Activated CD4-positive, alpha-beta T cell treated with anti-CD3 and anti-CD28 coated beads, Interleukin-2, amount 10 ng/mL, durations not matched to agents 24 days and 14 days (primary cell): ENCODE measurements around the gene UPK3B. TPM values are rescaled to one million over a fixed set of nuclear protein-coding genes. Genes with fewer than 3 reads are reported as not detected.
A peak's percentile ranks its signal among the peaks of the same experiment; 100 is the strongest.
"Not testable (repeated sequence)": the region's sequence is repeated elsewhere in the genome, so short reads cannot be mapped to it uniquely, and the experiment has no call there.

ENCODE experiments used
- DNase-seq: peaks from one replicate; pipeline ENCODE4 v3.0.0; 2022
- H3K27ac Mint-ChIP-seq: one replicate; pipeline ENCODE4 v1.8.0; 2022; ENCODE audit warnings: mild to moderate bottlenecking, mixed read lengths
- H3K27me3 Mint-ChIP-seq: one replicate; pipeline ENCODE4 v1.8.0; 2022; ENCODE audit warnings: mixed read lengths
- H3K36me3 Mint-ChIP-seq: one replicate; pipeline ENCODE4 v1.8.0; 2022; ENCODE audit warnings: low read depth, mild to moderate bottlenecking, mixed read lengths
- H3K4me1 Mint-ChIP-seq: one replicate; pipeline ENCODE4 v1.8.0; 2021; ENCODE audit warnings: mixed read lengths
- H3K4me3 Mint-ChIP-seq: one replicate; pipeline ENCODE4 v1.8.0; 2022; ENCODE audit warnings: mild to moderate bottlenecking, moderate library complexity, mixed read lengths
- H3K9me3 Mint-ChIP-seq: one replicate; pipeline ENCODE4 v1.8.0; 2021; ENCODE audit warnings: mixed read lengths
- intact Hi-C: fragments of 100-400 bp; cut with micrococcal nuclease; formaldehyde crosslinking; loops from one replicate; pipeline ENCODE4 v1.15.1; 2023
- total RNA-seq: library from RNA; stranded (reverse); gene quantifications from 2 replicates; pipeline ENCODE4 v1.2.3, GENCODE V29; 2022

UPK3B gene
- total RNA-seq, 1 donor from 2014 or later = 1.2 TPM

DNA sequence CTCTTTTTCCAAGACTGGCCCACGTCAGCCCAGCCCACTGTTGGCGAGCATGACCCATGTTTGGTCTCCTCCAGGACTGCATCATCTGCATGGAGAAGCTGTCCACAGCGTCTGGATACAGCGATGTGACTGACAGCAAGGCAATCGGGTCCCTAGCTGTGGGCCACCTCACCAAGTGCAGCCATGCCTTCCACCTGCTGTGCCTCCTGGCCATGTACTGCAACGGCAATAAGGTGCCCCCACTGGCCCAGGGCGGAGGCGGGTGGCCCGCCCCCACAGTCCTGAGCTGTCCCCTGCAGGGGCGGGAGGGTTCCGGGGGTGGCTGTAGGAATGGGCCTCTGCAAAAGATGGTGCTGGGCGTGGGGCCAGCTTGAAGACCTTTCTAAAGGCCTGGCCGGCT, 8.1 kb upstream of the UPK3B start:
- intact Hi-C loops, H3K27ac Mint-ChIP-seq: not testable (repeated sequence)

DNA sequence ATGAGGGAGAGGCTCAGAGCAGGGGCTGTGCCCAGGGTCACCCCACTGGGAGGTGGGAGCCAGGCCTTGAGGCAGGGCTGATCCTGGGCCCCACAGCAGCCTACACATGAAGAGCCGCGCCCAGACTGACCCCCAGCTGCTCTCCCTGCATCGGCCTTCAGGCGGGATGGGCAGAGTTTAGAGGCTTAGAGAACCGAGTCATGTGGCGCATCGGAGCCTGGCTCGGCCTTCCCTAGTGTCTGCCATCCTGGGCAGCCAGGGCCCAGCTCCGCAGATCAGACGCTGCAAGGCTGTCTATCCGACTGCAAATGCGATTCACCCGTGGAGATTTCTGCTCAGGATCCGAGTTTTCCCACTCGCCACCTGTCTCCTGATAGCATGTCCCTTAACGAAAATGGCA, 7.5 kb upstream of the UPK3B start:
- H3K36me3 Mint-ChIP-seq, H3K9me3 Mint-ChIP-seq, intact Hi-C loops, H3K27me3 Mint-ChIP-seq, H3K4me3 Mint-ChIP-seq, H3K27ac Mint-ChIP-seq, H3K4me1 Mint-ChIP-seq: not testable (repeated sequence)
- DNase-seq = peak; percentile 51

More for the DNA sequence above, 8.1 kb upstream of the UPK3B start:
- not testable (repeated sequence) for H3K4me1 Mint-ChIP-seq, H3K36me3 Mint-ChIP-seq, H3K9me3 Mint-ChIP-seq, H3K4me3 Mint-ChIP-seq, H3K27me3 Mint-ChIP-seq
- DNase-seq = peak; percentile 44

DNA sequence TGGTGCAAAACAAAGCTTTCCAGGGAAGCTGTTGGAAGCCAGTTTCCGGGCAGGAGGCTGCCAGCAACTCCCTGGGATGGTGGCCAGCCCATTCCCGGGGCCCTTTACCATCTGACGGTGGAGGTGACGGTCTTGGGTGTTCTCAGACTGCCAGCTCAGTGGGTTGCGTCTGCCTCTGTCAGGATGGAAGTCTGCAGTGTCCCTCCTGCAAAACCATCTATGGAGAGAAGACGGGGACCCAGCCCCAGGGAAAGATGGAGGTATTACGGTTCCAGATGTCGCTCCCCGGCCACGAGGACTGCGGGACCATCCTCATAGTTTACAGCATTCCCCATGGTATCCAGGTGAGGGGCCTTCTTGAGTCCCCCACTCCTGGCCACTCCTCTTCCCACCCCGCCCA, 7.1 kb upstream of the UPK3B start:
- intact Hi-C loops, DNase-seq, H3K27ac Mint-ChIP-seq, H3K27me3 Mint-ChIP-seq, H3K9me3 Mint-ChIP-seq, H3K4me1 Mint-ChIP-seq, H3K4me3 Mint-ChIP-seq, H3K36me3 Mint-ChIP-seq: not testable (repeated sequence)

DNA sequence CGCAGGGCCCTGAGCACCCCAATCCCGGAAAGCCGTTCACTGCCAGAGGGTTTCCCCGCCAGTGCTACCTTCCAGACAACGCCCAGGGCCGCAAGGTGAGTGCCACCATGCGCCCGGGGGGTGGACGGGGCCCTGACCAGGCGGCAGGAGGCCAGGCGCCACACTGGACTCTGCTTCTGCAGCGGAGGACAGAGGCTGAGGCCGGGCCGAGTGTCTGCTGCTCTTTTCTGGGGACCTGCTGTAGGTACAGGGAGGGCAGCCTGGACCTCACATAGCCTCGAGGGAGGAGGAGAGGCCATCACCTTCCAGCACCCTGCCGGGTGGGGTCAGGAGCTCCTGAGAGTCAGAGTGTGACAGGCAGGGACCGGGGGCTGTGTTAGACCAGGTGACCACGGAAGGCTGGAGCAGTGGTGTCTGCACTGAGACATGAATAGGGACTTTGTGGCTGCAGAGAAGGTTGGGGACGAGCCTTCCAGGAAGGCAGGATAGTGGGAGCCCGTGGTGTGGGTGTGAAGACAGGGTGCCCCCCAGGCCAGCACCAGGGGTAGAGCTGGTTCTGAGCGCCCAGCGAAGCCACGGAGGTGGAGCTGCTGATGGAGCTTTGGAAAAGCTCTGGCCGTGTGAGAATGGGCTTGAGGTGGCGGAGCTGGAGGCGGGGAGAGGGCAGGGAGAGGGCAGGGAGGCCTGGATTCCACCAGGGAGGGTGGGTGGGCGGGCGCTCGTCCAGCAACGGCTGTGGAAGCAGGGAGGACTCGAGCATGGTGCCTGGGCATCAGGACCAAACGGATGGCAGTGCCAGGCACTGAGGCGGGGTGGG, 5.8 kb upstream of the UPK3B start:
- intact Hi-C loops, H3K4me1 Mint-ChIP-seq, H3K4me3 Mint-ChIP-seq, DNase-seq, H3K9me3 Mint-ChIP-seq, H3K27me3 Mint-ChIP-seq, H3K27ac Mint-ChIP-seq, H3K36me3 Mint-ChIP-seq: not testable (repeated sequence)

DNA sequence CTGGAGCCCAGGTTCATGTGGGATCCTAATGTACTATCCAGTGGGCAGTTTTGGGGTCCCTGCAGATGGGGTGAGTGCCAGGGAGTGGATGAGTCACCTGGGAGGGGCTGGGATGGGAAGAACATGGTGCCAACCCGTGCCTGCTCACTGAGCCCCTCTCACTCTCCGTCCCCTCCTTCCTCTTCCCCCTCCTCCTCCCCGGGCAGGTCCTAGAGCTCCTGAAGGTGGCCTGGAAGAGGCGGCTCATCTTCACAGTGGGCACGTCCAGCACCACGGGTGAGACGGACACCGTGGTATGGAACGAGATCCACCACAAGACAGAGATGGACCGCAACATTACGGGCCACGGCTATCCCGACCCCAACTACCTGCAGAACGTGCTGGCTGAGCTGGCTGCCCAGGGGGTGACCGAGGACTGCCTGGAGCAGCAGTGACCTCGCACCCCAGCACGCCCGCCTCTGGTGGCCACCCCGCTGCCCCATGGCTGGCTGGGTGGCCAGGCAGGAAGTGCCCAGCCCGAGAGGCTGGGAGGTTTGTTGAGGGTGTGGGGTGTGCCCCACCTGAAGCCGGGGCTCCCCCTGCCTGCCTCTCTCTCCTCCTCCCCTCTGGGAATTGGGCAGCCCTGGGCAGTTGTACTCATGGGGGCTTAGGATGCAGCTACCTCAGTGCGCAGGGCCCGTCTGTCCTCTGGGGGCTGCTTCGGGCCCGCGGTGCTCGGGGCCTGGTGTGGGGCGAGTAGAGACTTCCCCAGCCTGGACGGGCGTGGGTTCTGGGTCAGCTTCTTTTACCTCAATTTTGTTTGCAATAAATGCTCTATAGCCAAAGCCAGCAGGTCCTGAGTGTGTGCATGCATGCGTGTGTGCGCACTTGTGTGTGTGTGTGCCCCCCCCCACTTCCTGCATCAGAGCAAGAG, 4.9 kb upstream of the UPK3B start:
- no peak overlapping the region for H3K27ac Mint-ChIP-seq
- H3K9me3 Mint-ChIP-seq = no peaks in the 10 kb centered on the region
- H3K27me3 Mint-ChIP-seq = no peaks in the 10 kb centered on the region
- H3K4me3 Mint-ChIP-seq = no peak overlapping the region
- DNase-seq = peak; percentile 47
- peaks cover 2% of the 10 kb centered on the region for H3K4me1 Mint-ChIP-seq
- intact Hi-C loops = no loop called here
- H3K36me3 Mint-ChIP-seq = peaks cover 2% of the 10 kb centered on the region

DNA sequence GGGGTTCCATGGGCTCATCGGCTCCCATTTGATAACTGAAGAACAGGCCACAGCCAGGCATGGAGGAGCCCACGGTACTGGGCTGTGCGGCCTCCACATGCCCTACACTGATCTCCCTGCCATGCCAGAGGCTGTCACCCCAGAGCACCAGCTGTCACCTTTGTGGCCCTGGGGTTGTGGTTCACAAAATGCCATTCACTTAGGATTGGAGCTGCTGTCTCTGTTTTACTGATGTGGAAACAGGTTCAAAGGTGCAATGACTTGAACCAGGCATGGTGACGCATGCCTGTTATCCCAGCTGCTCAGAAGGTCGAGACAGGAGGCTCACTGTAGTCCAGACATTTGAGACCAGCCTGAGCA, 4.3 kb upstream of the UPK3B start:
- Mint-ChIP-seq H3K27ac (no peak overlapping the region), H3K36me3 (peaks cover 2% of the 10 kb centered on the region), H3K27me3 (no peaks in the 10 kb centered on the region), H3K4me1 (peaks cover 2% of the 10 kb centered on the region), H3K9me3 (no peaks in the 10 kb centered on the region), H3K4me3 (no peak overlapping the region)
- DNase-seq = no peak
- intact Hi-C loops = no loop called here

DNA sequence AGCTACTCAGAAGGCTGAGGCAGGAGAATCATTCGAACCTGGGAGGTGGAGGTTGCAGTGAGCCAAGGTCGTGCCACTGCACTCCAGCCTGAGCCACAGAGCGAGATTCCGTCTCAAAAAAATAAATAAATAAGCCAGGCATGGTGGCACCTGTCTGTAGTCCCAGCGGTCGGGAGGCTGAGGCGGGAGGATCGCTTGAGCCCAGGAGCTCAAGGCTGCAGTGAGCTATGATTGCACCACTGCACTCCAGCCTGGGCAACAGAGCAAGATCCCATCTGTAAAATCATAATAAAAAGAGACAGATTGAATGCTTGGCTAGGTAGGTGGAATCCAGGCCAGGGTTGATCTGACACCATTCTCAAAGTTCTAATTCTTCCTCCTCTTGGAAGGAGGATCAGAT, 3.7 kb upstream of the UPK3B start:
- H3K36me3 Mint-ChIP-seq, H3K9me3 Mint-ChIP-seq, H3K27ac Mint-ChIP-seq, intact Hi-C loops, H3K4me3 Mint-ChIP-seq, H3K4me1 Mint-ChIP-seq, H3K27me3 Mint-ChIP-seq, DNase-seq: not testable (repeated sequence)

DNA sequence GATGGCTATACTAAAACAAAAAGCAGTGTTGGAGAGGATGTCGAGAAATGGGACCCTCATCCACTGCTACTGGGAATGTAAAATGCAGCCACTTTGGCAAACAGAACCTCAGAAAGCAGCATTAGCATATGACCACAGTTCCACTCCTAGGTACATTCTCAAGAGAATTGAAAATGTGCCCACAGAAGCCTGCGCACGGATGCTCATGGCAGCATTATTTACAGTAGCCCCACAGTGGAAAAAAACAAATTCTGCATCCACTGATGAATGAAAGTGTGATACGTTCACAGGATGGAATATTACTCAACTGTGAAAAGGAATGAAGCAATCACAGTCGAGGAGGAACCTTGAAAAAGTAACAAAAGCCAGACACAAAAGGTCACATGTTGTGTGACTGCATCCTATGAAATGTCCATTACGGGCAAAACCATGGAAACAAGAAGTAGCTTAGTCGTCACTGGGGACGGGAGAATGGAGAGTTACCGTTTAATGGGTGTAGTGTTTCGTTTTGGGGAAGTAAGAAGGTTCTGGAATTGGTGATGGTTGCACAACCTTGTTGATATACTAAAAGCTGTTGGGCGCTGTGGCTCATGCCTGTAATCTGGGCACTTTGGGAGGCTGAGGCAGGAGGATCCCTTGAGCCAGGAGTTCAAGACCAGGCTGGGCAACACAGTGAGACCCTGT, 2.5 kb upstream of the UPK3B start:
- Mint-ChIP-seq H3K4me3 (no peak overlapping the region), H3K27me3 (no peaks in the 10 kb centered on the region), H3K27ac (no peak overlapping the region), H3K36me3 (peaks cover 2% of the 10 kb centered on the region), H3K9me3 (no peaks in the 10 kb centered on the region), H3K4me1 (peaks cover 2% of the 10 kb centered on the region)
- peak; percentile 45 for DNase-seq
- intact Hi-C loops = no loop called here

DNA sequence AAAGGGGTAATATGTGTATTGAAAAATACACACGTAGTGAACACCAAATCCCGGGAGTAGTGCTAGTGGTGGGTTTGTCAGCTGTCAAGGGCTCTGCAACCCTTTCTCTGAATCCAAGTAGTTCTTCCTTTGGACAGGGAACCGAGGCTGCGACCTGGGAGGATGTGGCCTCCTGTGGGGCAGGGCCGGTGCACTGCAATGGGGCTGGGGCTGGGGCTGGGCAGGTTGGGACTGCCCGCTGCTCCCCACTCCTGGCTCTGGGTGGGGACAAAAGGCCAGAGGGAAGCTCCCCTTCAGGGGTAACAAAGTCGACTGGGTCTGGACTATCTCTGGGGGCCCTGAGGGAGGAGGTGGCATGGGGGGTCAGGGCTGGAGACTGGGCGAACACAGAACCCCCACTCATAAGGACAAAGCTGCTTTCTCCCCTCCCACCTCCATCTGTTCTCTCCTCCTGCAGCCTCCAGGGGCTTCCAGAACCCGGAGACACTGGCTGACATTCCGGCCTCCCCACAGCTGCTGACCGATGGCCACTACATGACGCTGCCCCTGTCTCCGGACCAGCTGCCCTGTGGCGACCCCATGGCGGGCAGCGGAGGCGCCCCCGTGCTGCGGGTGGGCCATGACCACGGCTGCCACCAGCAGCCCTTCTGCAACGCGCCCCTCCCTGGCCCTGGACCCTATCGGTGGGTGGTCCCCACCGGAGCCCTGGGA, 1.0 kb downstream of the UPK3B start:
- H3K27ac Mint-ChIP-seq = not testable (repeated sequence)

DNA sequence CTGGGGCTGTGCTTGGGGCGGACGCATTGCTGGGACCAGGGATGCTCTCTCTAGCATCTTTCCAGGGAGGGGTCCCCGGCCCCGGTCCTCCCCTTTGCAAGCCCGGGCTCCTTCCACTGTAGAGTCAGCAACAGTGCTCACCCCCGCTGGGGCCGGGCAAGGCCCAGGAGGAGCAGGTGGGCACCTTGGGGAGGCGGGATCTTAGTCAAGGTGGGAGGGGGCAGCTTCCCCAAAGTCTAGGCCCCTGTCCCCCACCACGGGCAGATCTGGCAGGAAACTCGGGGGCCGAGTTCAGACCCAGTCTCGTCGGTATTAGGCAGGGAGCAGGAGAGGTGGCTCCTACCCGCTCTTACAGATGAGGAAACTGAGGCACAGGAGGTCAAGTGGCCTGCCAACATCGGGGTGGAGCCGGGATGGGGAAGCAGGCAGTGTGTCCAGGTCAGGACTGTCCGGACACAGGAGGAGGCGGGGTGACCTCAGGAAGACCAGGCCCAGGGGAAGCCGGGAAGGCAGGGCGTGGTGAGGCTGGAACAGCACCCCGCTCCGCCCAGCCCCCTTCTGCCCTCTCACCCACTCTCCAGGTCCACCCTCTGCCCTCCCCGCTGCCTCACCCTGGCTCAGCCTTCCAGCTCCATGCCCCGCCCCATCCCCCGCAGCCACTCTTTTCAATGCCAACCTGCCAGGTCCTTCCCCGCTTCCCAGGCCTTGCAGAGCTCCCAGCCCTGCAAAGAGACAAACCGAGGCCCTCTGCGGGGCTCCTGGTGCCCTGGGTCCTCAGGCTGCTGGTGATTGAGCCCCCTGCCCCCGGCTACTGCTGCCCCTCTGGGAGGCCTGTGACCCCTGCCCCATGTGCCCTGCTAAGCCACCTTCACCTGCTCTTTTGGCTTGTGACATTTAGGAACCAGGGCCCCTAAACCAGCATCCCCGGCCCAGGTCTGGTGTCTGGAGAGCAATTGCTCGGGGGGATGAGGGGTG, 1.8 kb downstream of the UPK3B start:
- H3K36me3 Mint-ChIP-seq, H3K27me3 Mint-ChIP-seq, H3K4me3 Mint-ChIP-seq, intact Hi-C loops, H3K4me1 Mint-ChIP-seq, H3K9me3 Mint-ChIP-seq, H3K27ac Mint-ChIP-seq: not testable (repeated sequence)
- DNase-seq = peak; percentile 44

More for the DNA sequence above, 1.0 kb downstream of the UPK3B start:
- intact Hi-C loops, H3K9me3 Mint-ChIP-seq, H3K27me3 Mint-ChIP-seq, H3K4me3 Mint-ChIP-seq, H3K4me1 Mint-ChIP-seq, H3K36me3 Mint-ChIP-seq: not testable (repeated sequence)
- peak; percentile 48 for DNase-seq

DNA sequence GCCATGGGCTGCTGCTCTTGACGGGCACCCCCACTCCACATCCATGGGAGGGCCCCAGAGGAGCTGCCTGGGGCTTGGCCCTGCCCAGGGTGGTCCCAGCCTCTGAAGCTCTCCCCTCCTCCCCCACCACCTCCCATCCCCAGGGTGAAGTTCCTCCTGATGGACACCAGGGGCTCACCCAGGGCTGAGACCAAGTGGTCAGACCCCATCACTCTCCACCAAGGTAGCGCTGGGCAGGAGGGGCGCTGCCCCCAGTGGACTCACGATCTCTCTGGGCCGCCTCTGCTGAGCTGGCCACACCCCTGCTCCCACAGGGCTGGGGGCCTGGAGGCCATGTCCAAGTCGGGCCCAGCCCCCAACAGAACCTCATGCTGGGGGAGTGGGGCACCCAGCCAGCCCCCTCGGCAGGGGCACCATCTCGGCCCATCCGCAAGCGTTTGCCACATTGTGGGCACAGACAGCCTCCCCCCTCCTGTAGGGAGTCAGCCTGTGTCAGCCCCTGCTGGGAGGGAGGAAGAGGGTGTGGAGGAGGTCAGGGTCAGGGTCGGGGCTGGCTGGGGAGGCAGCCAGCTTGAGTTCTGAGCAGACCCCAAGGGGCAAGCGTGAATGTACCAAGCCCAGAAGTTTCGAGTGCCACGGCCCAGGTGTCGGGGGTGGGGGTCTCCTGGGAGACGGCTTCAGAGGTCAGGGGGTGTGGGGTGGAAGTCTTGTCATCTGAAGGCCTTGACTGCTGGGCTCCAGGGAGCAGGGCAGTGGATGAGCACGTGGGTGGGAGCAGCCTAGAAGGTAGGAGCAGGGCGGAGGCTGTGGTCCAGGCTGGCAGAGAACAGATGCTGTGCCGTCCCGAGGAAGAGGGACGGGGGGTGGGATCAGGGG, 2.8 kb downstream of the UPK3B start:
- Mint-ChIP-seq H3K27me3 (no peaks in the 10 kb centered on the region), H3K4me3 (no peak overlapping the region), H3K27ac (no peak overlapping the region), H3K4me1 (peaks cover 2% of the 10 kb centered on the region), H3K36me3 (no peaks in the 10 kb centered on the region), H3K9me3 (no peaks in the 10 kb centered on the region)
- DNase-seq = peak; percentile 54
- intact Hi-C loops = no loop called here
